Endothelial cell of umbilical vein (primary cell): ENCODE measurements around the gene BST2. TPM values are rescaled to one million over a fixed set of nuclear protein-coding genes. Genes with fewer than 3 reads are reported as not detected.

ENCODE experiments used
- BruUV-seq: library from RNA; stranded (reverse); fragments of 400-500 nt; replicated peaks from 2 replicates; lab custom pipeline; 2021; lab: Mats Ljungman, UMichigan
- CTCF ChIA-PET: fragments of 300-600, 350-600 bp; sonication (Branson Sonifier 250); formaldehyde crosslinking; loops from one replicate; lab custom pipeline; 2021; ENCODE audit warnings: antibody characterized with exemption, inconsistent platforms; lab: Charles Lee
- POLR2A ChIA-PET: fragments of 300-600, 350-600 bp; sonication (Branson Sonifier 250); formaldehyde crosslinking; loops from one replicate; lab custom pipeline; 2021; ENCODE audit warnings: antibody characterized with exemption, inconsistent platforms; lab: Charles Lee
- DNase-seq: peaks from one replicate; pipeline ENCODE4 v3.0.0-alpha.2; 2011; ENCODE audit warnings: low read depth, low spot score
- FAIRE-seq: peaks from 2 replicates; lab custom pipeline; 2011; peaks lifted over from hg19 to GRCh38; lab: Jason Lieb, UNC
- H2AFZ ChIP-seq: 2 replicates; pipeline ENCODE4 v1.6.0; 2012; ENCODE audit warnings: low read depth, low read length, control low read depth, inconsistent platforms
- H3K27ac ChIP-seq: 2 replicates; pipeline ENCODE4 v1.5.1; 2011; ENCODE audit warnings: low read depth, mild to moderate bottlenecking, control low read depth, low read length, moderate library complexity; ENCODE audit not compliant: insufficient read depth
- H3K27me3 ChIP-seq, 2 experiments: 2 replicates each; pipeline versions ENCODE4 v1.6.0 to v1.6.1; 2011; ENCODE audit warnings: low read length in 2 of 2, mixed read lengths in 1 of 2; ENCODE audit not compliant: control insufficient read depth in 2 of 2, insufficient read depth in 2 of 2
- H3K36me3 ChIP-seq, 2 experiments: 2 replicates in 1 of 2; 3 replicates in 1 of 2; pipeline ENCODE4 v1.5.1; 2011; ENCODE audit warnings: low read length in 2 of 2, mild to moderate bottlenecking in 1 of 2, moderate library complexity in 1 of 2; ENCODE audit not compliant: control insufficient read depth in 2 of 2, insufficient read depth in 2 of 2; ENCODE audit errors: extremely low read depth in 1 of 2
- H3K4me1 ChIP-seq: 3 replicates; pipeline ENCODE4 v1.5.1; 2011; ENCODE audit warnings: mild to moderate bottlenecking, low read length; ENCODE audit not compliant: control insufficient read depth, insufficient read depth; ENCODE audit errors: extremely low read depth
- H3K4me2 ChIP-seq: 2 replicates; pipeline ENCODE4 v1.6.1; 2011; ENCODE audit warnings: low read length, control low read depth, mixed read lengths; ENCODE audit not compliant: insufficient read depth
- H3K4me3 ChIP-seq, 3 experiments: fragments of 200-600 bp in 1 of 3; sonication (generic), shearing (Covaris generic) in 1 of 3; replicated peaks in 1 of 3; 2 replicates each; pipeline ENCODE4 v1.5.1; 2011 to 2016; ENCODE audit warnings: control low read depth in 3 of 3, low read length in 3 of 3, mild to moderate bottlenecking in 2 of 3, inconsistent platforms in 1 of 3, low read depth in 1 of 3, moderate library complexity in 1 of 3; ENCODE audit not compliant: insufficient read depth in 1 of 3
- H3K79me2 ChIP-seq: 2 replicates; pipeline ENCODE4 v1.6.0; 2012; ENCODE audit warnings: low read length, inconsistent platforms; ENCODE audit not compliant: control insufficient read depth, insufficient read depth
- H3K9ac ChIP-seq: replicated peaks from 2 replicates; pipeline ENCODE3; 2011; ENCODE audit warnings: low read length, control low read depth; ENCODE audit not compliant: insufficient read depth; ENCODE audit errors: extremely low read depth
- H3K9me1 ChIP-seq: replicated peaks from 3 replicates; pipeline ENCODE4 v1.6.0; 2011; ENCODE audit warnings: mild to moderate bottlenecking, low read length; ENCODE audit not compliant: control insufficient read depth, insufficient read depth; ENCODE audit errors: extremely low read depth
- H3K9me3 ChIP-seq: replicated peaks from 2 replicates; pipeline ENCODE4 v1.5.1; 2012; ENCODE audit warnings: low read length, inconsistent platforms; ENCODE audit not compliant: control insufficient read depth, insufficient read depth
- H4K20me1 ChIP-seq: replicated peaks from 2 replicates; pipeline ENCODE3; 2011; ENCODE audit warnings: mild to moderate bottlenecking, low read length; ENCODE audit not compliant: control insufficient read depth, insufficient read depth; ENCODE audit errors: extremely low read depth
- EZH2 ChIP-seq: IDR thresholded peaks from 2 replicates; pipeline ENCODE4 v1.6.1; 2012; ENCODE audit warnings: borderline replicate concordance, low read depth, mild to moderate bottlenecking, moderate library complexity, low read length, inconsistent platforms; ENCODE audit not compliant: severe bottlenecking
- FOS ChIP-seq: IDR thresholded peaks from 2 replicates; pipeline ENCODE4 v1.6.1; 2011; ENCODE audit warnings: mild to moderate bottlenecking, low read length, moderate library complexity, borderline replicate concordance; ENCODE audit not compliant: insufficient read depth
- GATA2 ChIP-seq: IDR thresholded peaks from 2 replicates; pipeline ENCODE4 v1.7.0; 2011; ENCODE audit warnings: low read depth, mild to moderate bottlenecking, moderate library complexity, mixed read lengths, low read length; ENCODE audit not compliant: insufficient read length, insufficient read depth
- JUN ChIP-seq: IDR thresholded peaks from 2 replicates; pipeline ENCODE4 v1.6.1; 2011; ENCODE audit warnings: borderline replicate concordance, low read depth; ENCODE audit not compliant: insufficient read length, insufficient read depth
- MYC ChIP-seq: IDR thresholded peaks from one replicate; pipeline ENCODE4 v1.6.1; 2011; ENCODE audit warnings: mild to moderate bottlenecking, low read depth, low read length
- POLR2A ChIP-seq: IDR thresholded peaks from 2 replicates; pipeline ENCODE4 v1.6.1; 2012; ENCODE audit warnings: low read depth, mild to moderate bottlenecking, control low read depth, low read length
- POLR2AphosphoS5 ChIP-seq: IDR thresholded peaks from 2 replicates; pipeline ENCODE4 v1.6.1; 2012; ENCODE audit warnings: low read depth, mild to moderate bottlenecking, control low read depth, low read length, moderate library complexity; ENCODE audit not compliant: insufficient read depth
- dilution Hi-C: fragments of 300-500 bp; cut with MboI; formaldehyde crosslinking; loops from one replicate; pipeline ENCODE4 v1.15.0; 2019; ENCODE audit warnings: low sequenced_read_pairs; ENCODE audit not compliant: extremely low pct_ligation_motif_present
- intact Hi-C: fragments of 100-400 bp; cut with micrococcal nuclease; formaldehyde crosslinking; loops from one replicate; pipeline ENCODE4 v1.10.0; 2022
- polyA plus RNA-seq, 4 experiments: library from polyadenylated mRNA; depleted of rRNA in 3 of 4; stranded (reverse) in 3 of 4; unstranded in 1 of 4; fragments of >200 nt; gene quantifications; 2 replicates each; pipeline versions ENCODE4 v1.2.1 to v1.2.3, GENCODE V29; 2011 to 2012; ENCODE audit warnings: missing spikeins in 1 of 4
- total RNA-seq: library from RNA; stranded (reverse); gene quantifications from 2 replicates; pipeline ENCODE4 v1.2.3, GENCODE V29; 2021
- TF ChIP-seq, protein P1 (sequence below), 2 donors: IDR thresholded peaks; 1 replicate in 1 of 2; 2 replicates in 1 of 2; pipeline ENCODE4 v1.5.1; 2011; ENCODE audit warnings: low read length in 2 of 2, mild to moderate bottlenecking in 2 of 2, moderate library complexity in 2 of 2, control low read depth in 1 of 2, inconsistent platforms in 1 of 2, low read depth in 1 of 2; ENCODE audit not compliant: insufficient read depth in 1 of 2; ENCODE audit errors: extremely low read depth in 1 of 2
- TF ChIP-seq, protein P2 (sequence below): IDR thresholded peaks from 2 replicates; pipeline ENCODE4 v1.6.1; 2011; ENCODE audit not compliant: insufficient read depth, insufficient read length

The BST2 gene
- total and polyA plus RNA-seq, 2 donors (not counting 3 experiments of a cell fraction or from before 2014, with no cell fraction given), result 21.2 to 146 TPM

DNA sequence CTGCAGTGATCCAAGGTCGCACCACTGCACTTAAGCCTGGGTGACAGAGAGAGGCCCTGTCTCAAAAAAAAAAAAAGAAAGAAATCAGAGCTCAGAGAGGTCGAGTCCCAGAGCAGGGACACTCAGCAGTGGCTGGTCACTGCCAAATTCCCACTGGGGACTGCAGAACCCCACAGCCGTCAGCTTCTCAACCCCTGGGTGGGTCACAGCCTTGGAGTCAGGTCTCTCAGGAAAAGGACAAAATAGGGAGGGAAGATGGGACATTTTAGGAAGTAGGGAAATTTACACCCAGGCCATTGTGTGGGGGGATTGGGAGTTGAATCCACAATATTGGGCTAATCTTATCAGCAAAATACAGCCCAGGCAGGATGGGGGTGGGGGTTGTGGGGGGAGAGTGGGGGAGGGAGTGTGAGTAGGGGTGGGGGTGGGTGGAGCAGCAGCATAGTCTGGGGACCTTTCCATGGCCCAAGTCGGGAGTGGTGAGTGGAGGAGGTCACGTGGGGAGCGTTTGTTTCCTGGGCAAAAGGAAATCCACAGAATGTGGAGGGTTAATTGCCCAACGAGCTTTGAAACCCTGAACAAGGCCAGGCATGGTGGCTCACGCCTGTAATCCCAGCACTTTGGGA is 6.4 kb downstream of the BST2 start:
- no peak overlapping the region for H3K4me3 ChIP-seq
- H4K20me1 ChIP-seq, result no peaks in the 10 kb centered on the region
- POLR2A ChIA-PET, result interaction anchor here (0.8 kb wide), 1 partner anchor 226 kb away, joined by 5 read pairs; no protein-coding TSS in a partner anchor
- H3K79me2 ChIP-seq, result no peaks in the 10 kb centered on the region
- intact Hi-C loops, result no loop called here
- H3K9me3 ChIP-seq, result no peaks in the 10 kb centered on the region
- no peaks in the 10 kb centered on the region for H3K9me1 ChIP-seq
- dilution Hi-C loops, result no loop called here
- no peak overlapping the region for H2AFZ ChIP-seq
- H3K27ac ChIP-seq, result no peak overlapping the region
- TF ChIP-seq MYC (no peak), POLR2AphosphoS5 (no peak), FOS (no peak), EZH2 (no peak), POLR2A (no peak), GATA2 (no peak), JUN (no peak)
- TF ChIP-seq, protein P1, sequence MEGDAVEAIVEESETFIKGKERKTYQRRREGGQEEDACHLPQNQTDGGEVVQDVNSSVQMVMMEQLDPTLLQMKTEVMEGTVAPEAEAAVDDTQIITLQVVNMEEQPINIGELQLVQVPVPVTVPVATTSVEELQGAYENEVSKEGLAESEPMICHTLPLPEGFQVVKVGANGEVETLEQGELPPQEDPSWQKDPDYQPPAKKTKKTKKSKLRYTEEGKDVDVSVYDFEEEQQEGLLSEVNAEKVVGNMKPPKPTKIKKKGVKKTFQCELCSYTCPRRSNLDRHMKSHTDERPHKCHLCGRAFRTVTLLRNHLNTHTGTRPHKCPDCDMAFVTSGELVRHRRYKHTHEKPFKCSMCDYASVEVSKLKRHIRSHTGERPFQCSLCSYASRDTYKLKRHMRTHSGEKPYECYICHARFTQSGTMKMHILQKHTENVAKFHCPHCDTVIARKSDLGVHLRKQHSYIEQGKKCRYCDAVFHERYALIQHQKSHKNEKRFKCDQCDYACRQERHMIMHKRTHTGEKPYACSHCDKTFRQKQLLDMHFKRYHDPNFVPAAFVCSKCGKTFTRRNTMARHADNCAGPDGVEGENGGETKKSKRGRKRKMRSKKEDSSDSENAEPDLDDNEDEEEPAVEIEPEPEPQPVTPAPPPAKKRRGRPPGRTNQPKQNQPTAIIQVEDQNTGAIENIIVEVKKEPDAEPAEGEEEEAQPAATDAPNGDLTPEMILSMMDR (IDR thresholded peaks at IDR 0.05; ENCODE audit: extremely low read depth in 1 of 2, insufficient read depth in 1 of 2, low read depth in 1 of 2, low read length in 2 of 2), result no peak
- TF ChIP-seq, protein P2, sequence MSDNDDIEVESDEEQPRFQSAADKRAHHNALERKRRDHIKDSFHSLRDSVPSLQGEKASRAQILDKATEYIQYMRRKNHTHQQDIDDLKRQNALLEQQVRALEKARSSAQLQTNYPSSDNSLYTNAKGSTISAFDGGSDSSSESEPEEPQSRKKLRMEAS, result no peak
- H3K4me2 ChIP-seq, result no peak overlapping the region
- no TSS peak for BruUV-seq
- peaks cover 4% of the 10 kb centered on the region for H3K4me1 ChIP-seq
- H3K9ac ChIP-seq, result no peak overlapping the region
- no peak for DNase-seq
- CTCF ChIA-PET, result interaction anchor here (0.8 to 1.1 kb wide), 3 partner anchors 13 to 48 kb away, joined by 3 to 4 read pairs (median 3); partner anchors contain the start of gene MVB12A
- no peaks in the 10 kb centered on the region for H3K36me3 ChIP-seq
- no peaks in the 10 kb centered on the region for H3K27me3 ChIP-seq
- no peak for FAIRE-seq
